ENCODE measurements around the gene EEF1A2.

Gene EEF1A2

DNA sequence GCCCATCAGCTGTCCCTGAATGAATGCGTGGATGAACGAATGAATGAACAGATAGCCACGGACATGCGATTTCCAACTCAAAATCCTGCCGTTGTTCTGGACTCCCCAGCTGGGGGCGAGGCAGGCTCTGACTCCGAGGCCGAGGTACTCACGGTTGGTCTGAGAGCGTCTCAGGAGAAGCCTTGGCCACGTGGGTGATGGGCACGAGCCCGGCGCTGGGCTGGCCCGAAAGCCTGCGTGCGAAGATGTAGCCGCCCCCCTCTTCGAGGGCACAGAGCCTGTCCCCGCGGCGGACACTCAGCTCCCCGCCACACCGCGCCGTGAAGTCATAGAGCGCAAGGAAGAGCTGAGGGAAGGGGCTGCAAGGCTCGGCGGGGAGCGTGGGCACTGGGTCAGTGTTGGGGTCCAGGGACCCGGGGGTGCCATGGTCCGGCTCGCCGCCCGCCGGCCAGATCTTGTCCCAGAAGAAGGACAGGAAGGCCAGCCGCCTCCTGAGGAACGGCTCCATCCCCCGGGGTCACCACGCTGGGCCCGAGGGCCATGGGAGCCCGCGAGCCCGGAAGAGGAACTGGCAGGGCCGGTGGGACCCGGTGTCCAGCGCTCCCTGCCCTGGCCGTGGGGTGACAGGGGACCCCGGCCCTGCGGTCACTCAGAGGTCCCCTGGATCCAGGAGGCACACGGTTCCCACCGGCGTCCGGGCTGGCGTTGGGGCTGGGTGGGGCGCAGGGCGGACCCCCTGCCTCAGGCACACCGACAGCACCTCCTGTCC lies 48.3 kb upstream of the EEF1A2 start:
- no peak for TF ChIP-seq EZH2 (IDR thresholded peaks at IDR 0.05; ENCODE audit: borderline replicate concordance, low read depth, low read length, severe bottlenecking)
- TF ChIP-seq, protein P1, sequence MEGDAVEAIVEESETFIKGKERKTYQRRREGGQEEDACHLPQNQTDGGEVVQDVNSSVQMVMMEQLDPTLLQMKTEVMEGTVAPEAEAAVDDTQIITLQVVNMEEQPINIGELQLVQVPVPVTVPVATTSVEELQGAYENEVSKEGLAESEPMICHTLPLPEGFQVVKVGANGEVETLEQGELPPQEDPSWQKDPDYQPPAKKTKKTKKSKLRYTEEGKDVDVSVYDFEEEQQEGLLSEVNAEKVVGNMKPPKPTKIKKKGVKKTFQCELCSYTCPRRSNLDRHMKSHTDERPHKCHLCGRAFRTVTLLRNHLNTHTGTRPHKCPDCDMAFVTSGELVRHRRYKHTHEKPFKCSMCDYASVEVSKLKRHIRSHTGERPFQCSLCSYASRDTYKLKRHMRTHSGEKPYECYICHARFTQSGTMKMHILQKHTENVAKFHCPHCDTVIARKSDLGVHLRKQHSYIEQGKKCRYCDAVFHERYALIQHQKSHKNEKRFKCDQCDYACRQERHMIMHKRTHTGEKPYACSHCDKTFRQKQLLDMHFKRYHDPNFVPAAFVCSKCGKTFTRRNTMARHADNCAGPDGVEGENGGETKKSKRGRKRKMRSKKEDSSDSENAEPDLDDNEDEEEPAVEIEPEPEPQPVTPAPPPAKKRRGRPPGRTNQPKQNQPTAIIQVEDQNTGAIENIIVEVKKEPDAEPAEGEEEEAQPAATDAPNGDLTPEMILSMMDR (IDR thresholded peaks at IDR 0.05; ENCODE audit: borderline replicate concordance, extremely low read depth, low read length, poor library complexity, severe bottlenecking), result no peak
- H3K4me2 ChIP-seq (ENCODE audit: insufficient read depth, low read length), result no peak overlapping the region
- no peak overlapping the region for H2AFZ ChIP-seq (ENCODE audit: low read depth, low read length)
- H4K20me1 ChIP-seq (ENCODE audit: insufficient read depth, low read length), result peaks cover 7% of the 10 kb centered on the region
- H3K36me3 ChIP-seq (ENCODE audit: insufficient read depth, low read length), result no peaks in the 10 kb centered on the region
- H3K79me2 ChIP-seq (ENCODE audit: insufficient read depth, low read length), result no peaks in the 10 kb centered on the region
- no peak for ATAC-seq (ENCODE audit: insufficient read depth, low read depth)
- H3K9ac ChIP-seq (ENCODE audit: low read depth, low read length), result no peak overlapping the region
- H3K4me1 ChIP-seq (ENCODE audit: insufficient read depth, low read length), result peaks cover 4% of the 10 kb centered on the region
- no peak overlapping the region for H3K4me3 ChIP-seq (ENCODE audit: low read depth in 1 of 2, low read length in 2 of 2)
- H3K9me3 ChIP-seq (ENCODE audit: insufficient read depth, low read length, severe bottlenecking), result no peaks in the 10 kb centered on the region
- no peak for DNase-seq
- H3K27ac ChIP-seq (ENCODE audit: low read length), result no peak overlapping the region
- peaks cover 4% of the 10 kb centered on the region for H3K27me3 ChIP-seq (ENCODE audit: insufficient read depth, low read length, poor library complexity)

DNA sequence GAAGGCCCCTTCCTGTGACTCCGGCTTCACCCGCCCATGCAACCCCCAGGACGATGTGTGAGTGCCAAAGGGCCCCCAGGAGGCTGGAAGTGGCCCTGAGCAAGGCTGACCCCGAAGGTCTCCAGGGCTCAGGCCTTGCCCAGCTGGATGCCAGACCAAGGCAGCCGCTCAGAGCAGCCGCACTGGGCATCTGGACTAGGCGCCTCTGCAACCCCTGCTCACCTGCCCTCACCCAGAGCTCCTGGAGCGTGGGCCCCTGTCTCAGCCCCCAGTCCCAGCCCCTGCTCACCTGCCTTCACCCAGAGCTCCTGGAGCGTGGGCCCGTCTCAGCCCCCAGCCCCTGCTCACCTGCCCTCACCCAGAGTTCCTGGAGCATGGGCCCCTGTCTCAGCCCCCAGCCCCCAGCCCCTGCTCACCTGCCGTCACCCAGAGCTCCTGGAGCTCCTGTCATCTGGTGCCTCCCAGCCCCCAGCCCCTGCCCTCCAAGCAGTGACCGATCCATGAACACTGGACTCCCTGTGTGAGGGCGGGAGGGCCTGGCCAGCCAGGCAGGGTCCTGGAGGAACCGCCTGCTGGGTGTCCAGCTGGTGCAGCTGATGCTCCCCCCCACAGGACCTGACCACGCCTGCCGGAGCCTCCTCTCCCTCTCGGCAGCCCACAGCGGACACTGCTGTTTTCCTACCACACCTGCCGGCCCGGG lies 47.5 kb upstream of the EEF1A2 start:
- no peak overlapping the region for H2AFZ ChIP-seq (ENCODE audit: low read depth, low read length)
- no peak overlapping the region for H3K4me3 ChIP-seq (ENCODE audit: low read depth in 1 of 2, low read length in 2 of 2)
- H4K20me1 ChIP-seq (ENCODE audit: insufficient read depth, low read length), result peaks cover 7% of the 10 kb centered on the region
- TF ChIP-seq, protein P1 (IDR thresholded peaks at IDR 0.05; ENCODE audit: borderline replicate concordance, extremely low read depth, low read length, poor library complexity, severe bottlenecking), result no peak
- no peak for TF ChIP-seq EZH2 (IDR thresholded peaks at IDR 0.05; ENCODE audit: borderline replicate concordance, low read depth, low read length, severe bottlenecking)
- H3K27me3 ChIP-seq (ENCODE audit: insufficient read depth, low read length, poor library complexity), result peaks cover 4% of the 10 kb centered on the region
- no peak overlapping the region for H3K27ac ChIP-seq (ENCODE audit: low read length)
- no peaks in the 10 kb centered on the region for H3K4me1 ChIP-seq (ENCODE audit: insufficient read depth, low read length)
- H3K4me2 ChIP-seq (ENCODE audit: insufficient read depth, low read length), result no peak overlapping the region
- no peak overlapping the region for H3K9ac ChIP-seq (ENCODE audit: low read depth, low read length)
- DNase-seq (no peak), ATAC-seq (ENCODE audit: insufficient read depth, low read depth) (no peak)
- H3K9me3 ChIP-seq (ENCODE audit: insufficient read depth, low read length, severe bottlenecking), result no peaks in the 10 kb centered on the region
- no peaks in the 10 kb centered on the region for H3K36me3 ChIP-seq (ENCODE audit: insufficient read depth, low read length)
- H3K79me2 ChIP-seq (ENCODE audit: insufficient read depth, low read length), result no peaks in the 10 kb centered on the region

DNA sequence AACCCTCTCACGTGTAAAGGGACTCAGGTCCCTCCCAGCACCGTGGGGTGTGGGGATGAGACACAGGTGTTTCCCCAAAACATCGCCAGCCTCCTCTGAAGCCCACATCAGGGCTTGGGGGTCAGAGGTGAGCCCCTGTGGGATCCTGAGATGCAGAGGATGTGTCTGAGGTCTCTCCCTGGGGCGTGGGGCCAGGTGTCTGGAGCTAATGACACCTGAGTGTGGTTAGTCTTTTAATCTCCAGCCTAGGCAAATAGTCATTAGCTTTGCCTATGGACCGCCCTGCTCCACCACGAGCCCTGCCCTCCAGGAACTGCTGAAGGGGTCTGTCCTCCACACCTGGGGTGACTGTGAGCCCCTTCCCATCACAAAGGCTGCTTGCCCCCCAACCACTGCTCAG lies 46.9 kb upstream of the EEF1A2 start:
- H2AFZ ChIP-seq (ENCODE audit: low read depth, low read length), result no peak overlapping the region
- ATAC-seq (ENCODE audit: insufficient read depth, low read depth) (no peak), DNase-seq (no peak)
- H3K27me3 ChIP-seq (ENCODE audit: insufficient read depth, low read length, poor library complexity), result peaks cover 4% of the 10 kb centered on the region
- no peaks in the 10 kb centered on the region for H3K9me3 ChIP-seq (ENCODE audit: insufficient read depth, low read length, severe bottlenecking)
- H3K27ac ChIP-seq (ENCODE audit: low read length), result no peak overlapping the region
- no peaks in the 10 kb centered on the region for H3K79me2 ChIP-seq (ENCODE audit: insufficient read depth, low read length)
- no peak overlapping the region for H3K4me3 ChIP-seq (ENCODE audit: low read depth in 1 of 2, low read length in 2 of 2)
- no peak overlapping the region for H3K4me2 ChIP-seq (ENCODE audit: insufficient read depth, low read length)
- no peaks in the 10 kb centered on the region for H3K4me1 ChIP-seq (ENCODE audit: insufficient read depth, low read length)
- peaks cover 7% of the 10 kb centered on the region for H4K20me1 ChIP-seq (ENCODE audit: insufficient read depth, low read length)
- no peak for TF ChIP-seq EZH2 (IDR thresholded peaks at IDR 0.05; ENCODE audit: borderline replicate concordance, low read depth, low read length, severe bottlenecking)
- TF ChIP-seq, protein P1 (IDR thresholded peaks at IDR 0.05; ENCODE audit: borderline replicate concordance, extremely low read depth, low read length, poor library complexity, severe bottlenecking), result no peak
- no peaks in the 10 kb centered on the region for H3K36me3 ChIP-seq (ENCODE audit: insufficient read depth, low read length)
- H3K9ac ChIP-seq (ENCODE audit: low read depth, low read length), result no peak overlapping the region

Measured in DND-41 (cell line).